GM18873 (cell line): ENCODE data around the gene SLIT1.

Experiments used
- ATAC-seq: cut with Tn5 transposase; IDR thresholded peaks from one replicate; pipeline ENCODE4 v1.9.1; 2021; ENCODE audit warnings: mild to moderate bottlenecking, moderate library complexity, moderate number of reproducible peaks; ENCODE audit not compliant: unreplicated experiment, low FRiP score

The SLIT1 gene

DNA sequence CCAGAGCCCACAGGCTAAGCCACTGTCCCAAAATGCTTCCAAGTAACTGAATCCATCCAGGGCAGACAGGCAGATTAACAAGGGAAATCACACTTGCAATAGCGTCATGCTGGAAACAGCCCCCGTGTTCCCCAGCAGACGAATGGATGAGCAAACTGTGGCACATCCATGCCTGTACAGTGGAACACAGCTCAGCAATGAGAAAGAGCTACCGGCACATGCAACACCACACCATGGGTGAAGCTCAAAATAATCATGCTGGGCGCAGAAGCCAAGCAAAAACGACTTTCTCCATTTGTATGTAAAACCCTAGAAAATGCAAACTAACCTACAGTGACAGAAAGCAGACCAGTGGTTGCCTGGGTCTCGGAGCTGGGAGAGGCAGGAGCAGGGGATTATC lies 153.1 kb downstream of the SLIT1 start:
- no peak for ATAC-seq

DNA sequence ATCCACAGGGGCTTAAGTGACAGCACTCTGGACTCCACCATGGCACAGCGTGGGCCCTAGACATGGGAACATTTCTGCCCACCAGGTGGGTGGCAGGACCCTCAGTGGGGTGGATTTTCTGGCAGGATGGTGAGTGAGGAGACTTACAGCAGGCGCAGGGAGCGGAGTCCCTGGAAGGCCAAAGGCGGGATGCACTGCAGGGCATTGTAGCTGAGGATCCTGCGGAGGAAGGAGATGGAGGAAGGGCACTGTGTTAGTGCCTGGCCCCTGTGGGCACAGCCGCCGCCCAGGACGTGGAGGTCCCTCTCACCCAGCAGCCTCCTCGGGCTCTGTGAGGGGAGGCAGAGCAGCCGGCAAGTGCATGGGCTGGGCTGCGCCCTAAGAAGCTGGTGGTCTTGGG lies 154.3 kb downstream of the SLIT1 start:
- ATAC-seq: no peak

DNA sequence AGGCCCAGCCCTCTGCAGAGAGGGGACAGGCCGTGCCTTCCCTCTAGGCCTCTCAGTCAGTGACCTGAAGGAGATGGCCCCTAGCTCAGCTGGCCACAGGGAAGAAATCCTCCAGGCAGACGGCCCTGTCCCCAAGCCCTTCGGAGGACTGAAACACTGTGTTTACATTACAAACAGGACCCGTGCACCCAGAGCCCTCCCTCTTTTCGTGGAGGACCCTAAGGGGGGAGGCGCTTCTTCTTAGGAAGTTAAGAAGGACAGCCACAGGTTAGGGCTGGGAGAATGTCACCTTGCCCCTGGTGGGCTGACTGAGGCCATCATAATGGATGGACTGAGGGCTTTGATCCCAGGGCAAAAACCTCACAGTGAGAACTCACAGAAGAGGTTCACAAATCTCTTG lies 154.9 kb downstream of the SLIT1 start:
- ATAC-seq: no peak

DNA sequence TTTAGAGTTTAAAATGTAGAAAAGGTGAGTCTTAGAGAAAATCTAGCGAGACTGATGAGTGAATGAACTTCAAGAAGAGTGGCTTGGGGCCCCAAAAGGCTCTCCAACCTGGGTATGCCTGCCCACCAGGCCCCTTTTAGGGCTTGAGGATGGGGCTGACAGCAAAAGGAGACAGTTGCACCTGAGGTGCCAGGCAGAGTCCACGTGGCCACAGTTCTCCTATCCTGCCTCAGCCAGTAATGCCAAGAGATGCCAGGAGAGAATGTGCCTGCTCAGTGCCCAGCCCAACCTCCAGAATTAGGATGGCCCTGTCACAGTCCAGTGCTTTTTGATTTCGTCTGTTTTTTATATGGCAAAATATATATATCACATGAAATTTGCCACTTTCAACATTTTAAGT lies 156.5 kb downstream of the SLIT1 start:
- ATAC-seq: no peak

DNA sequence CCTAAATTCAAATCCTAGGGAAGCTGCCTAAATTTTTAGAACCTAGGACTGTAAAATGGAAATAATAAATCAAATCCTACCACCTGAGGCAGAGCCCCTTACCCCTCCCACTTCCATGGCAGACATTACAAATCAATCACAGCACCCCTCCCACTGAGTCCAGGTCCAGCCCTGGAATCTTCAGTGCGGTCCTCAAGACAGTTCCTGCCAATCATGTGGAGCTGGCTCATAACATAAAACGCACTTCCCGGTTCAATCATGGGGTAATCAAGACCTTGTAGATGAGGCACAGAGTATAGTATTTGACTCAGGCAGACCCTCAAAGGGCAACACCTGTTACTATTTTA lies 157.0 kb downstream of the SLIT1 start:
- no peak for ATAC-seq

DNA sequence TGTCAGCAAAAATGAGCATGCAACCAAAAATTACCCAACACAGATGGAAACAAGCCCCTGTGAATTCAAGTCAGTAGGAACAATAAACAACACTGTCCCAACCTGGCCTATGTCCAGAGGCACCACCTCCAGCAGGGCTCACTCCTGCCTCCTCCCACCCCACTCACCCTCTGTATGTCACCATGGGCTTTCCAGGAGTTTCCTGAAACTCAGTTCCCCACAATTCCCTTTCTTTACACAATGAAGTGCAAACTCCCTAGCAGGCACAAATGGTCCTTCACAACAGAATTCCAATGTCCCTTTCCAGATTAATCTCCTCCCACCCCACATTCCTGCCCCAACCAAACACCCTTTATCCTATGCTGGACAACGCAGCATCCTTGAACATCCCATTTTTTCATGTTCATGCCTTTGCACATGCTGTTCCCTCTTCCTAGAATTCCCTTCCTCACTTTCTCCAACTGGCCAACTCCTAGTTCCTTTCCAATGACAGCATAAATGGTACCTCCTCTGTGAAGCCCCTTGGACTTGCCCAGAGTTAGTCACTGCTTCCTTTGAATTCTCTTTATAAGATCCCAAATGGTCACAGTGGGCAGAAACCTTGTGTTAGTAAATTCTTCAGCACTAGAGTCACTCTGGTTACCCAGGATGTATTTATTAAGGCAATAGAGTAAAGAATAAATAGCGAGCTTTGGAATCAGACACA lies 157.5 kb downstream of the SLIT1 start:
- ATAC-seq: no peak

DNA sequence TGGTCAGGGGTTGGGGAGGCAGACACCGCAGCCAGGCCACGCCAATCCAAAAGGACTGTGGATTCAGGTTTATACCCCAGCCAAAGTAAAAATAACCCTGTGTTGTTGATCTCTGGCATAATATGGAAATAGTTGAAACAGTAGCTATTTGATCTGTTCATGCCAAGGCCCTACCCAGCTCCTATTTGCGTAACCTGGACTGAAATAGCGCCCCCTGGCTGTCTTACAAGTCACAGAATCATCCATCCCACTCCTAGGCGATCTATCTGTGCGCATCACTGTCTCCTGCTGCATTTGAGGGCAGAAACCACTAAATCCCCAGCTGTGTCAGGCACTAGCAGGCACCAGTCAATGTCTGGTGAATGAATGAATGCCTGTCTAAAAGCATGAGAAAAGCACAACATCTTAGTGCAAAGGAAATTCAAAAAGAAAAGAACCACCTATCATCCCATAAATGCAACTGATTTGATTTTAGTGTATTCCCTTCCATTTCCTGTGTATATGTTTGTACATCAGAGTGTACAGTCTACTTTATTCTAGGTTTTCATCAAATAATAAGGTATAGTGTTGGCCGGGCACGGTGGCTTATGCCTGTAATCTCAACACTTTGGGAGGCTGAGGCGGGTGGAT lies 160.0 kb downstream of the SLIT1 start:
- ATAC-seq: no peak

DNA sequence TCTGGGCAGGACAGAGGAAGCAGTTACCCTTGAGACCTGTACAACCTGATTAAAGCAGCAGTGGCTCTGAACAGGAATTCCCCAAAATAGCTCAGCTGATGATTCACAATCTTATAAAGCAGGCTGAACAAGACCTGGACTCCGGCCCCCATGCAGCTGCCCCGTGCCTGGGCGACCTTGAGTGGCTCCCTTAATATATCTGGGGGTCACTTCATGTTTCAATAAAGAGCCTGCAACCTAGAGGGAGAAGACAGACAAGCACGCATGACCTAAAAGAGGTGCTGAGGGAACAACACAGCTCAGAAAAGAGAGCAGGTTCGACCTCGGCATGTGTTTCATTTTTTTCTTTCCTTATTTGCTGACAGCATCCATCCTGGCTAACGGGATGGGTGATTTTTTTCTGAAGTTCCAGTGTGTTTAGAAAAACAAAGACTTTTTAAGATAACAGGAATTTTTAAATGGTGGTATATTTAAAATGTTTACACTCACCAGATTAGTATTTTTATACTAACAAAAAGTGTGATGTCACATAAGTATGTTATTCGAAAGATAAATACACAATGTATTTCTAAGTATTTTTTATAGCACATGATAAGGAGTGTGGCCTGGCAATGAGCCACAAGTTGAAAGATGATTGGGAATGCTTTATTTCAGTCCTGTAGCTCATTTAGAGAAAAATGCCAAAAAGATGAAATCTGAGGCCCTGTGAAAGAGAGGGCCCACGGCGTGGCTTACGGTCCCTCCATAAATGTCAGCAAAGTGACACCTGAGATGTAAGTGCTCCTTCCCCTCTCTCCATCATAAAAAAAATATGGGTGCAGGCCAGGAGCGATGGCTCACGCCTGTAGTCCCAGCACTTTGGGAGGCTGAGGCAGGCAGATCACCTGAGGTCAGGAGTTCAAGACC lies 161.3 kb downstream of the SLIT1 start:
- ATAC-seq: no peak

DNA sequence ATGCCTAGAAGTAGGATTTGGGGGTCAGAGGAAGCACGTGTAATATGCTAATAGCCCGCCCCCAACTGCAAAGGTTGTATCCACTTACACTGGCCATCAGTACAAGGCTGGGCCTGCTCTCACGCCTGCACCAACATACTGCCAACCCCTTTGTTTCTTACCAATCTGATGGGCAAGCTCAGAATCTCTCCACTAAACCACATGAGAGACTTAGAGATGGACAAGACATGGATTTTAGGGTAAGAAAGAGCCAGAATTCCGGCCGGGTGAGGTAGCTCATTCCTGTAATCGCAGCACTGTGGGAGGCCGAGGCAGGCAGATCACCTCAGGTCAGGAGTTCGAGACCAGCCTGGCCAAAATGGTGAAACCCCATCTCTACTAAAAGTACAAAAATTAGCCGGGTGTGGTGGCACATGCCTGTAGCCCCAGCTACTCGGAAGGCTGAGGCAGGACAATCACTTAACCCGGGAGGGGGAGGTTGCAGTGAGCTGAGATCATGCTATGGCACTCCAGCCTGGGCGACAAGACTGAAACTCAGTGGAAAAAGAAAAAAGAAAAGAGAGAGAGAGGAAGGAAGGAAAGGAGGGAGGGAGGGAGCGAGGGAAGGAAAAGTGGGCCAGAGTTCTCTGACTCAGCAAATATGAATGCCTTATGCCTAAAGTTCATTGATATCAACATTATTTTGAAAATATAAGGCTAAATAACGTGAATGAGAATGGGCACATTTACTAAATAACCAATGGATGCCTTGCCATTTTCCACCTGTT lies 162.2 kb downstream of the SLIT1 start:
- no peak for ATAC-seq

DNA sequence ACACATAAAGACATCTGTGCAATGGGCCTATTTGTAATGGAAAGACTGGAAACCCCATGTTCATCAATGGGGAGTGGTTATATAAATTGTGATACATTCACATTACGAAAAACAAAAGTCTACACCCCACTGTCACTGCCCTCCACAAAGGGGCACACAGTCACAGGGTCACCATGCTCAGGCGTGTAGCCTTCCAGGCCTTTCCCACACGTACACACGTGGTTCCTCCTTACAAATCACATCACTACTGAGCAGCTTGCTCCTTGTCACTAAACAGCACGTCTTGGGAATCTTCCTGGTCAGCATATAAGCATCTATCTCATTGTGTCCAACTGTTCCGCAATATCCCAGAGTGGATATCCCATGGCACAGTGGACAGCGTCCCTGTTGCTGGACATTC lies 163.1 kb downstream of the SLIT1 start:
- ATAC-seq: no peak

DNA sequence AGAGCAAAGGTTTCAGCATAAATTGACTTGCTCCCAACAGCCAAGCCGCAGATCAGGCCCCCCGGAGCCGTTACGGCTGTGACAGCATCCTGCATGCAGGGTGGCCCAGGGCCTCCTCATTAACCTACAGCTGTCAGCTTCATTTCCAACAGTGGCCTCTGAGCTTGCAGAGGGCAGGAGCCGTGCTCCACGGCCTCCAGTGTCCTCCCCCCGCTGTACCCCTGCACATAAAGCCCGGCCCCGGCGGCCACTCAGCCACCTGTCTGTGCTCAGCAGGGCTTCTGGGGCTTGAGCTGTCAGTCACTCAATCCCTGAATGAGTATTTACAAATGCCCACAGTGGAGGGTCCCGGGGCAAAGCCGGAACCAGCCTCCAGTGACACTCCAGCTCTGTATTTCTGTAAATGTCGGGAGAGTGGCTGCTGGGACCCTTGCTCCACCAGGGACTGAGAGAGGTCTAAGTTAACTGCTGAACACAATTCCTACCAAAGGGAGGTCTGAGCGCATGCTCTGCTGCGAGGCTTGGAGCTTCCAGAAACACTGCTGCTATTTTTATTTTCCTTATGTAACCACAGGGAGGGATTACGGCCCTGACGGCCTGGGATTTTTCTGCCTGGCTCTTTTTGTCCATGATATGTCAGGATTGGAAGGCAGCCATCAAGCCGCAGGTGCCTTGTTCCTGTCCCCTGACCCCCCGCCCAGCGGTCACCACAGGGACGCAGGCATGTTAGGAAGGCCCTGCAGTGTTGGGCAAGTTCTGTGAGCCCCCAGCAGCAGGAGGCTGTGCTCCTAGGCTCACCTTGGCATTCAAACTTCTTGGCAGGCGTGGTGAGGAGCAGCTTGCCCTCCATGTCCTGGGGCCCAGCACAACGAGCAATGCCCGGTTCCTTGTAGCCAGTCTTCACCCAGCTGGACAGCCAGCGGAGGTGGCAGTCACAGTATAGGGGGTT lies 165.0 kb downstream of the SLIT1 start:
- ATAC-seq: no peak

DNA sequence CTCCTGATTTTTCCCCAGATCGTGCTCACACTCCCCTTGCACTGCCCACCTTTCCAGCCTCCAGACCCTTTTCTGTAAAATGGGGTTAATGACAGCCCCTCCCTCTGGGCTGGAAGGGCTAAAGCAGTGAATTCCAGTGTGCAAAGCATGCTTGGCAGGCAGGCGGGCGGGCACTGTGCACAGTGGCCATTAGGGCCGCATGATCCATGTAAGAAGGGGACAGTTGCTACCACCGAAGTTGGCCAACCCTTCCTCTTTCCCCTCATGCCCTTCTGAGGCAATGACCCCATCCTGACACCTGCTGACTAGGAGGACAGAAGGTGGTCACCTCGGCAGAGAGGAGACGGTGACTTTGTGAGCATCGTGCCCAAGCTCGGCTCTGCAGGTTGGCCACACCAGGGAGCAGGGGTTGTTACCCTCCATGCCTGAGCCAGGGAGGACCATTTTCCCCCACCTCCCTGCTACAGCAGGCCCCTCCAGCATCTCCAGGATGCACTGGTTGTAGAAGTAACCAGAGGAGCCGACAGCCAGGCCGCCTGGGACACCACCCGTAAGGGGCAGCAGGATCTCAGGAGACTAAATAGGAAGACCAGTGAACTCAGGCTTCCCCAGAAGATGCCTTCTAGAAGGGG lies 166.4 kb downstream of the SLIT1 start:
- no peak for ATAC-seq

DNA sequence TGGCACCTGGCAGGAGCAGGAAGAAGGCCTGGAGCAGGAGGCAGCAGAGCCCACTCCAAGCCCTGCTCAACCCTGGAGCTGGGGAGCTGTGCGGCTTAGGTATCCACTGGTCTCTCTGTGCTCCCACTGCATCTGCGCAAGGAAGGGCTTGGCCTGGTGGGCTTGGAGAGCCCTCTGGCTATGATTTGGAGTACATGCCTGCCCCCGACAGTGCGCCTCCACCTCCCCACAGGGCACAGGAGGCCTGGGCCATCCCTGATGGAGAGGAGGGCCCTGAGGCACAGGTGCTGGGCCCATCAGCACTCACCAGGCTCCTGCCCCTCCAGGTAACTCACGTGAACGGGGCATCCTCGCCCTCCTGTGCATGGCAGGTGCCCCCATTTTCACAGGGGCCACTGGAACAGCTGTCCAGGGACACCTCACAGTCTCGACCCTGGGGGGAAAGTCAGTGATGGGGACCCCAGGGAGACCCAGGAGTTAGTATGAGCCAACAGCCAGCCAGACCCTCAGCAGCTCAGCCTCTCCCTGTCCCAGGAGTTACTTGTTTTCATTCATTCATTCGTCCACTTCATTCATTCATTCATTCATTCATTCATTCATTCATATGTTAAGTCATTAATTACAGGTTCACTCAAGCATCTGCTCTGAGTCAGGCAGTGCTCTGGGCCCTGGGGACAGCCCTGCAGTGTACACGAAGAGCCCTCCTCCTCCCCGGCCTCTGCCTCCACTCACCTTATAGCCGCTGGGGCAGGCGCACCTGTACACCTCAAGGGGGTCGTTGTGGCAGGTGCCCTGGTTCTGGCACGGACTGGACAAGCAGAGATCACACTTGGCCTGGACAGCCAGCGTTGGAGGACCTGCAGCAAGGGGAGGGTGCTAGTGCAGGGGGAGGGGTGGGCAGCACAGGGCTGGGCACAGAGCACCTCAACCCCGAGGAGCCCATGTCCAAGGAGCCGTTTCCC lies 167.2 kb downstream of the SLIT1 start:
- no peak for ATAC-seq

DNA sequence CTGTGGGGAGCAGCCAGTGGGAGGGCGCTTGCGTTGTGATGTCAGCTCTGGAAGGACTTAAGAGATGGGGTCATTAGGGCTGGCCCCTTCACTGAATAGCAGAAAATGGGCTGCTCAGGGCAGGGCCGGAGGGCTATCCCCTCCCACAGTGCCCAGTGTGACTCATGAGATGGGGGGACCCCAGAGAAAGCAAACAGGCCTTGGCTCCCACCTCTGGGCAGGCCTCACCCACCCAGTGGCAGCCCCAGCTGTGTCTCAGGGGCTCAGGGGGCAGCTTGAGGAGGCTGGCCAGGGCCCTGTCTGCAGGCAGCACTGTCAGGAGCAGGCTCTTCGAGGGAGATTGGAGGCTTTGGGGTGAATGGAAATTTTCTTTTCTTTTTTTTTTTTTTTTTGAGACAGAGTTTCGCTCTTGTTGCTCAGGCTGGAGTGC lies 168.3 kb downstream of the SLIT1 start:
- ATAC-seq: no peak

DNA sequence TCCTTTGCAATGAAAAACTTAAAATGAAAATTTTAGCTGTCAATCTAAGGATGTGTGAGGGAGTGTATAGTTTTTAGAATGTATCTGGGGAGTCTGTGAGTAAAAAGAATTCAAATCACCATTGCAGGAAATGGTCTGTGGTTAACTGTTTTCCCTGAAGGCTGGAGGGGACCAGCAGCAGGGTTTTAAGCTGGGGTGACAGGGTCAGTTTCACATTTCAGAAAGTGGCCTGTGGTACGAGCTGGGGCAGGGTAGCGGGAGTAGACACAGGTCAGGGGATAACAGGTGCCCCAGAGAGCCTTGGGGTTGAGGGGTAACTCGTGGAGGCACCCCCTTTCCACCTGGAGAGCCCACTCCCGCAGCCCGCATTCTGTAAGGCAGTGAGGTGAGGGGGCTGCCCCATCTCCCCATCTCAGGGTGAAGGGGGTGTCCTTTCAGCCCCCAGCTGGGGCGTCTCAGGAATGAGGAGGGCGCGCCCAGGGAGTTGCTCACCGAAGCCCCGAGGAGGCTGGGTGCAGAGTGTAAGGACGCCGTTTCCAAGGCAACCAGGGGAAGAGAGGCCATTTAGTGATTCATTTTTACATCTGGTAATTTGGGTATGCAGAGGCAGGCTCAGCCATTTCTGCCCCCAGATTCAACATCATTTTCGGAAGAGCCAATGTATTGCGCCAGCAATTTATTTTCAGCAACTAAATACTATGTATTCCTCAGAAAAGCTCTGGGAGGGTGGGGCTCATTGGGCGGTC lies 168.9 kb downstream of the SLIT1 start:
- ATAC-seq: peak; percentile 58

DNA sequence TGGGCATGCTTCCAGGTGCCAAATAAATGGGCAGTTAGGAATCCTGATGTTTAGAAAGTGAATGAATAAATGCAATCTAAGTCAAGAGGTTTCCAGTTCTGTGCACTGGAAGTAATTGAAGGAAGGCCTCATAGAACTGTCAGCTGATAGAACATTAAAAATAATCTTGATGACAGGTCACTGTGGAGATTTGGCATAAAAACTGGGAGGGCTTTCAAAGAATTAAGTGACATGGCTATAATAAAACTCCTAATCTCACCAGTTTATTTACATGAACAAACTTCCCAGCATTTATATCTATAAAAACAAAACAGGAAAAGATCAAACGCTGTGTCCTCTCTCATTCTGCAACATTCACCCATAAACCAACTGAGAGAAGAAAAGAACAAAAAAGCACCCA lies 170.5 kb downstream of the SLIT1 start:
- ATAC-seq: no peak

DNA sequence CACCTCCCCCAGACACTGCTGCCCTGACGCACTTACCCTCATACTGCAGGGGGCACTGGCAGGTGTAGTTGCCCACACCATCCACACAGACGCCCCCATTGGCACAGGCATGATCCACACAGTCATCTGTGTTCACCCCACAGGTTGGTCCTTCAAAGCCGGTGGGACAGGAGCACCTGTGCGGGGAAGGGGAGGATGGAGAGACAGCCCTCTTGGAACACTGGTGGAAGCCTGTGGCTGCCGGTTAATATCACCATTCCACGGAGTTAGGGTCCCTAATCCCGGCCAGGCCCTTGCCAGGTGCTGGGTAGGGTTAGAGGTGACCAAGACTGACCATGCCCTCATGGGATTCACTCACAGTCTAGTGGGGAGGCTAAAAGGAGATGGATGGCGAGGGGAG lies 171.8 kb downstream of the SLIT1 start:
- no peak for ATAC-seq
